ENCODE data around the gene DLG1.

The DLG1 gene

GRCh38 chr3:197064771-197065170 lies 233.6 kb downstream of the DLG1 start:
- TF ChIP-seq FOXP2 (optimal IDR thresholded peaks at IDR 0.05; ENCODE audit: borderline replicate concordance, extremely low read depth, extremely low read length, insufficient read depth) (no peak), TAF1 (IDR thresholded peaks at IDR 0.05; ENCODE audit: borderline replicate concordance, insufficient read depth, low read length) (no peak), REST (IDR thresholded peaks at IDR 0.05; ENCODE audit: insufficient read depth in 1 of 2, low read depth in 2 of 2, low read length in 2 of 2) (no peak), POLR2AphosphoS5 (IDR thresholded peaks at IDR 0.05; ENCODE audit: low read depth, low read length) (no peak), SIN3A (IDR thresholded peaks at IDR 0.05; ENCODE audit: borderline replicate concordance, insufficient read depth, low read length) (no peak)

- TF ChIP-seq TAF1 (IDR thresholded peaks at IDR 0.05; ENCODE audit: borderline replicate concordance, insufficient read depth, low read length): no peak
- TF ChIP-seq SIN3A (IDR thresholded peaks at IDR 0.05; ENCODE audit: borderline replicate concordance, insufficient read depth, low read length): no peak
- TF ChIP-seq FOXP2 (optimal IDR thresholded peaks at IDR 0.05; ENCODE audit: borderline replicate concordance, extremely low read depth, extremely low read length, insufficient read depth): no peak
- TF ChIP-seq REST (IDR thresholded peaks at IDR 0.05; ENCODE audit: insufficient read depth in 1 of 2, low read depth in 2 of 2, low read length in 2 of 2): no peak
- no peak for TF ChIP-seq POLR2AphosphoS5 (IDR thresholded peaks at IDR 0.05; ENCODE audit: low read depth, low read length)
Measured at GRCh38 chr3:197062446-197062845, 236.0 kb downstream of the DLG1 start.

- no peak for TF ChIP-seq FOXP2 (optimal IDR thresholded peaks at IDR 0.05; ENCODE audit: borderline replicate concordance, extremely low read depth, extremely low read length, insufficient read depth)
- TF ChIP-seq REST (IDR thresholded peaks at IDR 0.05; ENCODE audit: insufficient read depth in 1 of 2, low read depth in 2 of 2, low read length in 2 of 2): no peak
- TF ChIP-seq SIN3A (IDR thresholded peaks at IDR 0.05; ENCODE audit: borderline replicate concordance, insufficient read depth, low read length): no peak
- no peak for TF ChIP-seq TAF1 (IDR thresholded peaks at IDR 0.05; ENCODE audit: borderline replicate concordance, insufficient read depth, low read length)
- no peak for TF ChIP-seq POLR2AphosphoS5 (IDR thresholded peaks at IDR 0.05; ENCODE audit: low read depth, low read length)
Measured at GRCh38 chr3:197050511-197050910, 247.9 kb downstream of the DLG1 start.

DNA sequence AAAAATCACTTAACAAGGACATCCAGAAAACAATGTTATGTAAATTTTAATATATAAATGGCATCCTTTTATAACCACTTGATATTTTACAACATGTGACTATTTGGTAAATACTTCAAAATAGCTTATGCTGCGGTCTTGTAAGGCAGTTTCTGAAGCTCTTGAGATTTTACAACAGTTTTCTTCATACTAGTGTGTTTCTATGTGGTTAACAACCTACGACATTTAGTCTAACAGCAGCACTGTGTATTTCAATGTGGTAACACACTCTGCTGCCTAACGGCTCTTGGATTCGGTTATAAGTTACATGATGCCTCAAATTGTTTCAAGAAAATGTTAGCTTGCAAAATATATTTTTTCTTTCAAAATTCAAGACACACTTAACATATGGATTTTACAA lies 255.9 kb downstream of the DLG1 start:
- TF ChIP-seq POLR2AphosphoS5 (IDR thresholded peaks at IDR 0.05; ENCODE audit: low read depth, low read length): no peak
- TF ChIP-seq FOXP2 (optimal IDR thresholded peaks at IDR 0.05; ENCODE audit: borderline replicate concordance, extremely low read depth, extremely low read length, insufficient read depth): no peak
- no peak for TF ChIP-seq SIN3A (IDR thresholded peaks at IDR 0.05; ENCODE audit: borderline replicate concordance, insufficient read depth, low read length)
- TF ChIP-seq REST (IDR thresholded peaks at IDR 0.05; ENCODE audit: insufficient read depth in 1 of 2, low read depth in 2 of 2, low read length in 2 of 2): no peak
- TF ChIP-seq TAF1 (IDR thresholded peaks at IDR 0.05; ENCODE audit: borderline replicate concordance, insufficient read depth, low read length): no peak
